NK-92 (cell line): ENCODE data around the gene BLOC1S3.

Experiments used
- DNase-seq: peaks from one replicate; lab custom pipeline; 2025; ENCODE audit not compliant: unreplicated experiment; lab: John Stamatoyannopoulos, UW

BLOC1S3 gene

GRCh38 chr19:45160870-45161737 lies 17.5 kb upstream of the BLOC1S3 start, which contains the start of gene NKPD1:
NKPD1 (minus strand) TSS chr19:45160982; CDS start chr19:45160150, 832 bp downstream.
- no peak for DNase-seq

DNA sequence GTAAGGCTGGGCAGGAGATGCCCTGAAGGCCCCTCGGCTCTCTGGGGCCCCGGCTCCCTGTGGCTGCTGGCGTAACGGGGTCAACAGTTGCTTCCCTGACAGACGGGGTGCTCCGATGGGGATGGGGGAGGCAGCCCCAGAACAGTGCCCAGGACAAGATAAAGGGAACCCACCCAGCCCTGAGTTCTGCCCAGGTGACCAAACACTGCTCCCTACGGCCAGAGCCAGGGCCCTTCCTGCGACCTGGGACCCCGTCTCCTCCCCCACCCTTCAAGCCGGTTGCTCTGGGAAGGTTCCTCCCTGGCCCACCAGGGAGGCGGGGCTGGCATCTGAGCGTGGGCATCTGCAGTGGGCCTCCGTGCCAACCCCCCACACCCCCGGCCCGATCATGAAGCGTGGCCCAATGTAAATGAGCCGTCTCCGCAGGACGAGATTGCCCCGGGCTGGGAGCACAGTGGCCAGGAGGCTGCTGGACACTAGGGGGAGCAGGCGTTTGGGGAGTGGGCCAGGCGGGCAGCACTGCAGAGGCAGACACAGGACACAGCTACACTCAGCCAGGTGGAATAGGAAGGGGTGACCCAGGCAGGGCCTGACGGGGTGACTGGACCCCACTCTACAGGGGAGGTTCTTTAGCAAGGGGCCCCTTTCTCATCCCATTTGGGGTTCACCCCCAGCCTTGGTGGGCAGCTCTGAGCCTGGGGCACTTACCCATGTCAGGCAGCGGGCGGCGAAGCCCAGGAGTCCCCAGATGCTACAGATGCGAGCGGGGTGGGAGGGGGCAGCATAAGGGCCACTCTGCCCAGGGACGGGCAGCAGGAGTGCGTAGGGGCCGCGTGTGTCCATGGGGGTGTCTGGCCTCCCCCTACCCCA lies 16.6 kb upstream of the BLOC1S3 start:
- no peak for DNase-seq

- DNase-seq = no peak
These were observed 15.9 kb upstream of the BLOC1S3 start for GRCh38 chr19:45162608-45163143.

DNA sequence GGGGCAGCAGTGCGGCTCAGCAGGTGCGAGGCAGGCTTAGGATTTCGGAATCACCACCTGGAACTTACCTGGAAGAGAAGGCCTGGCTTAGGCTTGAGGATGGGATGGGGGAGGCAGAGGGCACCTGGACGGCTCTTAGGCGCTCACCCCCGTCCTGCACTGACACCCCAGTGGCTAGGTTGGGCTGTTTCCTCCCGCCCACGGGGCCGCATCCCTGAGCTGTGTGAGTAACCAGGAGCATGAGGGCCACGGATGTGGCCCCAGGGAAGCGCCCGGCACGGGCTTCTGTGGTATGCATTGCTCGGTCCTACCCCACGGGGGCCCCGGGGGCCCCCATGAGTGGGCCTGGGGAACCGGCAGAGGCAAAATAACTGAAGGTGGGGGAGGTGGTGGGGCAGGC lies 15.4 kb upstream of the BLOC1S3 start:
- DNase-seq = no peak

- no peak for DNase-seq
These were observed 14.7 kb upstream of the BLOC1S3 start for GRCh38 chr19:45163751-45164460.

GRCh38 chr19:45164577-45165335 lies 13.8 kb upstream of the BLOC1S3 start:
- no peak for DNase-seq

DNA sequence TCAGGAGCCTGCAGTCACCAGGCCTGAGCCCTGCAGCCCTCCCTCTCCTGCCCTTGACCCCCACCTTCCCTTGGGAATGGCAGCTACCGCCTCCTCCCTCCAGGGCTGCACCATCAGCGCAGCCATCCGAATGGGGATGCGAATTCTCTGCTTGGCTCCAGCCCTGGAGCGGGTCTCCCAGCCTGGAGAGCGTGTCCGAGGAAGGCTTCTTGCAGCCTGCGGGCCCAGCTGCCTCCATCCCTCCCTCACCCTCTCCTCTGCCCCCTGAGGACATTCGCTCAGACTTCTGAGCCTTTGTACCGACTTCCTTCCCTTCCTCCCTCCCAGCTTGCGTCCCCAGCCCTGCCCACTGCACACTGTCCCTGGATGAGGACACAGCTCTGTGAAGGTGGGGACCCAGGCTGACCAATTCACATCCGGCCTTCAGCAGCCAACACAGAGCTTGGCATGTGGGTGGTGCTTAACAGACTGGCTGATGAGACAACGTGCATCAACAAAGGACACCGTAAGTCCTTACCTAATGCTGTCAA lies 11.8 kb upstream of the BLOC1S3 start:
- DNase-seq = no peak

DNA sequence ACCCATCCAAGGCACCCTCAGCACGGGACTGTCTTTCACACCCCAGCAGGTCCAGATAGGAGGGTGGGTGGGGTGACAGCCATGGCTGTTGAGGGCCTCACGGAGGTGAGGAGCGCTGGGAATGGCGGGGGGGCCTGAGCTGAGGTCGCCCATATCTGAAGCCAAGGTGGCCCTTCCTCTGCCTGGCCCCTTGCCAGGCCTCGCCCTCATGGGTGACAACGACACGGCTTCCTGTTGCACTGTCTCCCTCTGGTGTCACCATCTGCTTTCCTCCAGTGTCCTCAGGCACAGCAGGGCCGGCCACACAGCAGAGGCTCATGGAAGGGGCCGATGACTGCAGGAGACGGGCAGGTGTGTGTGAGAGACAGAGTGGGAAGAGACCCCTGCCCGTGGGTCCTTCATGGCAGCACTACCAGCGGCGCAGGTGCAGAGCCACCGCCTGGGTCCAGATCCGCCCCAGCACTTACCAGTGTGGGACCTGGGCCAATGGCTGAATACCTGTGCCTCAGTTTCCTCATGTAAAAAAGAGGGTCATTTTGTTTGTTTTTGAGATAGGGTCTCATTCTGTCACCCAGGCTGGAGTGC lies 9.7 kb upstream of the BLOC1S3 start:
- no peak for DNase-seq

DNA sequence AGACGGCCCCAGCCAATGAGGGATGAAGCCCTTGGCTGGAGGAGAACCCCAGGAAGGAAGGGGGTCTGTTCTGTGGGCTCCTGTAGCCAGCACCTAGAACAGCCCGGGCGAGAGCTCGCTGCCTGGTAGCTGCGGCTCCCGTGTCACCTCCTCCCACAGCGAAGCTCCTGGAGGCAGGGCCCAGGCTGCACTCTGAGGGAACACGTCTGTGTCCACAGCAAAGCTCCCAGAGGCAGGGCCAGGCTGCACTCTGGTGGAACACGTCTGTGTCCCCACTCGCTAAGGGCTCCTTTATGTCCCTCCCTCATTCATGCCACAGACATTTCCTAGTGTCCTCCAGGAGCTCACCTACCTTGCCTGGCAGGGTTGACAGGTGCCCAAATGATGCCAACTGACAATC lies 9.0 kb upstream of the BLOC1S3 start:
- DNase-seq = no peak

GRCh38 chr19:45170146-45171106 lies 8.2 kb upstream of the BLOC1S3 start:
- no peak for DNase-seq

DNA sequence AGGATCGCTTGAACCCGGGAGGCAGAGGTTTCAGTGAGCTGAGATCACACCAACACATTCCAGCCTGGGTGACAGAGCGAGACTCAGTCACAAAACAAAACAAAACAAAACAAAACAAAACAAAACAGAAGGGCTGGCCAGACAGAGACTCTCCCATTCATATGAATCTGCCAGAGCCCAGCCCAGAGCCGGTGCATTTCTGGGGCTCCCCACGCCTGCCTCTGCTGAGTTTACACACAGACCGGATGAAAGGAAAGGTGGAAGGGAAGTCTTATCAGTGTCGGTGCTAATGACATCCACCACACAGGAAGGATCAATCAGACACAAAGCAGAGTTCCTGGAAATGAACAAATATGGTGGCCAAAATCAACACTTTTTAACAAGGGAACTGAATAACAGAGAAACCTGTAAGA lies 7.4 kb upstream of the BLOC1S3 start:
- no peak for DNase-seq

GRCh38 chr19:45172173-45172572 lies 6.4 kb upstream of the BLOC1S3 start:
- DNase-seq = no peak

- DNase-seq = no peak
These were observed 5.9 kb upstream of the BLOC1S3 start for GRCh38 chr19:45172611-45173208.

GRCh38 chr19:45173816-45174215 lies 4.8 kb upstream of the BLOC1S3 start:
- no peak for DNase-seq

GRCh38 chr19:45175515-45176345 lies 2.9 kb upstream of the BLOC1S3 start:
- DNase-seq = no peak

DNA sequence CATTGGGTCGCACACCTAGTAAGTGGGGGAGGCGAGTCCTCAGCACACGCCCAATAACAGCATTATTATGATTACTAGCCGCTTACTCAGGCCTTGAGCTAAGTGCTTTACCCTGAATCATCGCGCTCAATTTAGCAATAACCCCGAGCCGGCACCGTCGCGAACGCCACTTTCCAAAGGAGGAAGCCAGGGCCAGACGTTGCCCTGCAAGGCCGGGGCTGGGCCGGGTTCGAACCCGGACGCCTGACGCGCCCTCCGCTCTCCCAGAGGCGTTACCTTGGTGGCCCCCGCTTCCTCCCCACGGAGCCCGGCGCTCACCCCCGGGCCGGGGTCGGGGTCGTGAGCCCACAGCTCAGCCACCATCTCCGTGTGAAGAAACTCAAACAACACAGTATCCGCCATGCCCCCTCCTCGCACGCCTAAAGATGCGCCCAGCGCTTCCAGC lies 745 bp upstream of the BLOC1S3 start, which contains the start of gene TRAPPC6A:
TSS of gene TRAPPC6A (minus strand) at position 421 of the 445 bp plus-strand sequence. CDS start at position 402, 19 bp downstream.
- DNase-seq = no peak
